Mononuclear cell (primary cell): ENCODE results near the gene CBARP. TPM values are rescaled to one million over a fixed set of nuclear protein-coding genes. Genes with fewer than 3 reads are reported as not detected.
"Not testable (repeated sequence)": the region's sequence is repeated elsewhere in the genome, so short reads cannot be mapped to it uniquely, and the experiment has no call there.

Experiments used
- H3K27me3 ChIP-seq: 2 replicates; pipeline ENCODE4 v1.6.0; 2011; ENCODE audit warnings: low read length, control low read depth; ENCODE audit not compliant: insufficient read depth
- H3K4me1 ChIP-seq: 2 replicates; pipeline ENCODE4 v1.5.1; 2011; ENCODE audit warnings: mild to moderate bottlenecking, low read length, control low read depth; ENCODE audit not compliant: insufficient read depth
- H3K4me3 ChIP-seq: 2 replicates; pipeline ENCODE4 v1.5.1; 2011; ENCODE audit warnings: mild to moderate bottlenecking, low read length, moderate library complexity
- H3K9me3 ChIP-seq: 2 replicates; pipeline ENCODE4 v1.5.1; 2011; ENCODE audit warnings: low read depth, mild to moderate bottlenecking, control low read depth, low read length
- total RNA-seq: library from RNA; depleted of rRNA; stranded (reverse); fragments of >200 nt; gene quantifications from one replicate; pipeline ENCODE4 v1.2.3, GENCODE V29; 2012

CBARP gene
- total RNA-seq, 1 donor, result not detected

GRCh38 chr19:1252821-1253513, 15.2 kb upstream of the CBARP start:
- no peaks in the 10 kb centered on the region for H3K27me3 ChIP-seq
- no peaks in the 10 kb centered on the region for H3K9me3 ChIP-seq
- peaks cover 51% of the 10 kb centered on the region for H3K4me1 ChIP-seq
- peak overlapping the region; percentile 91 for H3K4me3 ChIP-seq

- Histone ChIP-seq H3K9me3 (no peaks in the 10 kb centered on the region), H3K4me3 (peak overlapping the region; percentile 91), H3K27me3 (no peaks in the 10 kb centered on the region), H3K4me1 (peaks cover 51% of the 10 kb centered on the region)
These were observed 14.5 kb upstream of the CBARP start for GRCh38 chr19:1252221-1252820.

DNA sequence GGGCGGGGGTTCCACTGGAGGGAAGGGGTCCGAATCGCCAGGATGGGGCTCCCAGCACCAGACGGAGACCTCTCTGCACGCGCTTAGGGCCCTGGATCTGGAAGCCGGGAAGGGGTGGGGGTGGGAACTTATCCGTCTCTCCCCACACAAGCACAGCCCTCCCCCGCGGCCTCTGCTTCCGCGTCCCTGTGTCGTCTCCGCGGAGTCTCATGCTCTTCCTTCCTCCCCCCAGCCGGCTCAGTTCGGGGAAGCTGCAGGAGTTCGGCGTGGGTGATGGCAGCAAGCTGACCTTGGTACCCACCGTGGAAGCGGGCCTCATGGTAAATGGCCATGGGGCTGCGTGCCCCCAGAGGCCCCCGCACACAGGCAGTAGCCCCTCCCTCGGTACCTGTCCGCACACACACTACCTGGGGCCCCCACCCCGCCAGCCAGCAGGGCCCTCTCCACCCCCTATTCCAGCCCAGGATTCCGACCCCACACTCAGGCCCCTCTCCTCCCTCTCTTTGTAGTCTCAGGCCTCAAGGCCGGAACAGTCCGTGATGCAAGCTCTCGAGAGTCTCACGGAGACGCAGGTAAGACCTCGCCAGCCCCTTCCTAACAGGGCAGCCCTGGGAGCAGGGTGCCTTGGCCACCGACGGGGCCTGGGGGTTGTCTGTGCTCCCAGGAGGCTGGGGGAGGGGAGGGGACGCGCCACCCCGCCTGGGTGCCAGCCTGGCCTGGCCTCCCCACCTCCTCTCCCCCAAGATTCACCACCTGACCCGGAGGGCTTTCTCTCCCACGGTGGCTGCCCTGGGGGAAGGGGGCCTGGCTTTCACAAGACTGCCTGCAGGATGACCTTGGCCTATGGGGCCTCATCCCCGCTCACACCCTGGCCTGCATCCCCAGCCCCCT, 13.8 kb upstream of the CBARP start:
- peak overlapping the region; percentile 91 for H3K4me3 ChIP-seq
- no peaks in the 10 kb centered on the region for H3K9me3 ChIP-seq
- H3K27me3 ChIP-seq, result no peaks in the 10 kb centered on the region
- H3K4me1 ChIP-seq, result peaks cover 45% of the 10 kb centered on the region

DNA sequence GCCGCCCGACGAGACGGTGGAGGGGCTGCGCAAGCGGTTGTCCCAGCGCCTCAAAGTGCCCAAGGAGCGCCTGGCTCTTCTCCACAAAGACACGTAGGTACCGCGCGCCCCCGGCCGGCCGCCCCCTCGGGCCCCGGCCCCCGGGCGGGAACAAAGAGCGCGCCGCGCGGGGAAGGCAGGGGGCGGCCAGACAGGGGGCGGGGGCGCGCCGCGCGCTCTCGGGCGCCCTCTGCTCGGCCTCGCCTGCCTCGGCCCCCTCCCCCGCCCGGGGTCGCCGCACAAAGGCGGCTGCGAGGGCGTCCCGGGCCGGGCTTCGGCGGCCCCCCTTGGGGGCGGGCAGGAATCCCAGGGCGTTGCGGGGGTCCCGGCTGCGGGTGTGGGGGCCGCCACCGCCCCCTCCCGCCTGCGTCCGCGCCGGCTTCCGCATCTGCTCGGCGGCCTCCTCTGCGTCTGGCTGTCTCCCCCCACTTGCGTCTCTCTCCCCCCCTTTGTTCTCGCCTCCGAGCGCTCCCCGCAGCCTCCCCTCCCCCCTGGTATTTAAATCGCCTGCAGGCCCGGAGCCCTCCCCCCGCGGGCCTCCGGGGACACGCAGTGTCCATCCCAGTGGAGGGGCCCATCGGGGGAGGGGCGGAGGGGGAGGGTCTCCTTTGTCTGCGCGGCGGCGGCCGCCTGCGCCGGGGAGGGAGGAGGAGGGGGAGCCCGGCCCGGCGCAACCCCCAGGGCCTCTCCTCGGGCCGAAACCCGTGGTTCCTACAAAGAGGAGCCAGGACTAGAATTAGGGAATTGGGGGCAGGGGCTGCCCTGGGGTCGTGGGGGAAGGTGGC, 12.8 kb upstream of the CBARP start:
- peaks cover 36% of the 10 kb centered on the region for H3K4me1 ChIP-seq
- no peaks in the 10 kb centered on the region for H3K9me3 ChIP-seq
- H3K27me3 ChIP-seq, result no peaks in the 10 kb centered on the region
- H3K4me3 ChIP-seq, result peak overlapping the region; percentile 91

DNA sequence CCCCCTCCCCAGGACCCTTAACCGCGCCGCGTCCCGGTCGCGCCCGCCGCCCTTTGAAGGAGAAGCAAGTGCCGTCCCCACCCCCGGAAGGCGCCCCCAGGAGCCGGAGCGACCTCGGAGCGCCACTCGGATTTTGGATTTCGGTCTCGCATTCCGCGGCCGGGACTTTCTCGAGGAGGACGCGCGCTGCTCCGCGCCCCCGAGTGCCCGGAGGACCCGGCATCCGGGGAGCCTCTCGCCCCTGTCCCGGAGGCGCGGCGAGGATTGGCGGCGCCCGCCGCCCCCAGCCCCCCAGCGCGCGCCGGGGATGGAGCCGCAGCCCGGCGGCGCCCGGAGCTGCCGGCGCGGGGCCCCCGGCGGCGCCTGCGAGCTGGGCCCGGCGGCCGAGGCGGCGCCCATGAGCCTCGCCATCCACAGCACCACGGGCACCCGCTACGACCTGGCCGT, 12.2 kb upstream of the CBARP start:
- Histone ChIP-seq H3K27me3 (no peaks in the 10 kb centered on the region), H3K4me1 (peaks cover 35% of the 10 kb centered on the region), H3K9me3 (no peaks in the 10 kb centered on the region), H3K4me3 (peak overlapping the region; percentile 91)

GRCh38 chr19:1249298-1249989, 11.6 kb upstream of the CBARP start:
- Histone ChIP-seq H3K9me3 (no peaks in the 10 kb centered on the region), H3K27me3 (no peaks in the 10 kb centered on the region), H3K4me1 (peaks cover 35% of the 10 kb centered on the region), H3K4me3 (peak overlapping the region; percentile 91)

DNA sequence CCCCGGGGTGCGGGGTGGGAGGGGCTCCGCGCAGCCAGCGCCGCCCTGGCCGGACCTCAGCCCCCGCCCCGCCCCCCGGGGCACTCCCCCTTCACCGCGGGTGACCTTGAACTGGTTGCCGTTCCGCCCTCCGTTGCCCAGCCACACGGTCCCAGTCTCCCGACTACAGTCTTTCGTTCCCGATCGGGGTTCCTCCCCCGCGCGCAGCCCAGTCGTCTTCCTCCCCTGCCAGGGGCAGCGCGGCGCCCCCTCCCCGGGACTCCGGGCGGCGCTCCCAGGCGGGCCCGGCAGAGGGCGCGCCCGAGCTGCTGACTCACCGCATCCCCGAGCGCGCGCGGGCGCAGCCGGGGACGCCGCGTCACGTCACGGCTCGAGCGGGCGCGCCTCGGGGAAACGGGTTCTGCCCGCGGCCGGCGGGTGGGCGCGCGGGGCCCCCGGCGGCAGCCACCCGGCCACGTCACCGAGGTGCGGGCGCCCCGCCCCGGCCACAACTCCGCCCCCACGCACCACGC, 11.0 kb upstream of the CBARP start:
- no peaks in the 10 kb centered on the region for H3K27me3 ChIP-seq
- H3K9me3 ChIP-seq, result no peaks in the 10 kb centered on the region
- peak overlapping the region; percentile 52 for H3K4me3 ChIP-seq
- H3K4me1 ChIP-seq, result peaks cover 35% of the 10 kb centered on the region

- Histone ChIP-seq H3K4me1 (peaks cover 35% of the 10 kb centered on the region), H3K9me3 (no peaks in the 10 kb centered on the region), H3K27me3 (no peaks in the 10 kb centered on the region), H3K4me3 (peak within 1 kb of the TSS; percentile 52)
These were observed 10.5 kb upstream of the CBARP start, which contains the start of gene MIDN for GRCh38 chr19:1248139-1248785. TSS of gene MIDN (plus strand) at chr19:1248583. CDS start at chr19:1250297, 1,714 bp downstream.

GRCh38 chr19:1247748-1248138, 9.9 kb upstream of the CBARP start:
- no peaks in the 10 kb centered on the region for H3K9me3 ChIP-seq
- peaks cover 39% of the 10 kb centered on the region for H3K4me1 ChIP-seq
- no peaks in the 10 kb centered on the region for H3K27me3 ChIP-seq
- peak overlapping the region; percentile 52 for H3K4me3 ChIP-seq

- H3K4me1 ChIP-seq, result peaks cover 49% of the 10 kb centered on the region
- H3K27me3 ChIP-seq, H3K9me3 ChIP-seq, H3K4me3 ChIP-seq: not testable (repeated sequence)
These were observed 8.7 kb upstream of the CBARP start for GRCh38 chr19:1246265-1247087.

DNA sequence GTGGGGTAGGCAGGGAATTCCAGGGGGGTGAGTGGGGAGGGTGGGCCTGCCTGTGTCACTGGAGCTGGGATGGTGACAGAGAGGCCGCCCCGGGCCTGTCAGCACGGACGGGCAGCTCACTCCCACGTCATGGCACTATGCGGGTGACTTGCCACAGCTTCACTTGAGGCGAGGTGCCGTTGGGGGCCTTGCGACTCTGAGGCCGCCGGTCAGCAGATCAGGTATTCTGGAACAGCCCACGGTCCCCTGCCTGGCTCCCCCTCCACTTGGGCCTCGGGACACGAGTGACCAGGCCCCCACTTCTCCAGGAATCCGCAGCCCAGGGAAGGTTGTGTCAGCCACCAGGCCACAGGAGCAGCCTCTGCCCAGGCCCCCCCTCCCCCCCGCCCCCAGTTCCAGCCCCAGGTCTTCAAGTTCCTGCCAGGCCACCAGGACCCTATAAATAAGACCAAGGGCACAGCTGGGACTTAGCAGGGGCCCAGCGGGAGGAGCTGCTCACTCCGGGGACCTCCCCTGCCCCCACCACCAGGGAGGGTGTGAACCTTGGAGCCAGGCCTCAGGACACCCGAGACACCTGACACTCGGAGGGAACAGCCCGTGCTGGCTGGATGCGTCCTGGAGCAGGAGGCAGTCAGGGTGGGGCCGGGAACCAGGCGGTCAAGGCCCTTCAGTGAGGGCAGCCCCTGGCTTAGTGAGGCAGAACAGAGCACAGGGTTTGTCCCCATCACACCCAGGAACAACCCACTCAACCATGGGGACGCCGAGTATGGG, 7.9 kb upstream of the CBARP start:
- Histone ChIP-seq H3K9me3 (no peaks in the 10 kb centered on the region), H3K27me3 (no peaks in the 10 kb centered on the region), H3K4me1 (peaks cover 57% of the 10 kb centered on the region), H3K4me3 (no peak overlapping the region)

DNA sequence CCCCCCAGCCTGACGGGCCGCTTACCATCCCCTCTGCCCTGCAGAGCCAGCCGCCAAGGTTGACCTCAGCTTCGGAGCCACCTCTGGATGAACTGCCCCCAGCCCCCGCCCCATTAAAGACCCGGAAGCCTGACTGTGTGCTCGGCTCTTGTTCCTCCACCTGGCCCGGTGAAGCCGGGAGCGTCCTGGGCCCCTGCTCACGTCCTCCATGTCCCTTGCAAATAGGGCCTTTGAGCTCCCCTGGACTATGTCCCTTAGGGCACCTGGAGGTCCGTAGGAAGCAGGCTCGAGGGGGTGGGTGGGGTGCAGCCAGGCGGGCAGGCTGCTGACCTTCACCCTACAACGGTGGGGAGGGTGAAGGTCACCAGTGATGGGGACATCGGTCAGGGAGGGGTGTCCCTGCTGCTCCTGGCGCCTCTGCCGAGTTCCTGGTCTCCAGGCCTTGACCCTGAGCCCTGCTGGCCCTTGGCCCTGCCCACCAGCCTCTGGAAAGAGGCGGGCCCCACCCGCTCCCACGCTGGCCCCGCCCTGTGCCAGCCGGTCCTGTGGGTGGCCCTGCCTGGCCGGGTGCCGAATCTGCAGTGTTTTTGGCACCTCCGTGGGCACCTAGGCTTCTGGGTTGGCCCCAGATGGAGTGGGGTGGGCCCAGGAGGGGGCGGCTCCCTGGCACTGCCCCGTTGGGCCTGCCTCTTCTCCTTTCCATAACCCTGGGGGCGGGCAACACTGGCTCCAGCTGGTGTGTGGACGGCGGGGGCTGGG, 7.1 kb upstream of the CBARP start:
- peak overlapping the region; percentile 15 for H3K4me3 ChIP-seq
- peaks cover 61% of the 10 kb centered on the region for H3K4me1 ChIP-seq
- H3K27me3 ChIP-seq, result no peaks in the 10 kb centered on the region
- H3K9me3 ChIP-seq, result no peaks in the 10 kb centered on the region
